ENCODE measurements around the gene HLA-DOB. TPM values are rescaled to one million over a fixed set of nuclear protein-coding genes. Genes with fewer than 3 reads are reported as not detected.

The HLA-DOB gene
- total RNA-seq: 0.10 and 0.20 TPM in 2 replicates

DNA sequence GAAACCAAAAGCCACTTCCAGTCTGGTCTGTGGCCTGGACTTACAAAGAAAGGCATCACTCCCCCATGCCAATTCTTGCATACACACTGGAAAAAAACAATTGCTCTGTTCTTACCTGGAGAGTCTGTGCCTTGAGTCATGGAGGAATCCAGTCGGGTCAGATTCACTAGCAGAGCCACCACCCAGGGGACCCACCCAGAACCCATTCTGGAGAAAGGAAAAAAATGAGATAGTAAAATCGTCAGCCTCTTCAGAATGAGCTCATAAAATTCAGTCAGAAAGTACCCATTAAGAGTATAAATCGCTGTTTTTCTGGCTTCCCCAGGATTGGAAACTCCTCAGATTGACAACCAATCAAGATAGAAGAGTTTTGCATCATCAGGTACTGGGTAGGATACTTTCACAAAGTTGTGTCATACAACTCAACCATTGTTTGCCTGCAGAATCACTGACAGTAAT is at the start of gene HLA-DOB:
Gene HLA-DOB (minus strand): TSS at position 257 of the 459 bp plus-strand sequence. CDS start 51 bp downstream, at position 206.

DNA sequence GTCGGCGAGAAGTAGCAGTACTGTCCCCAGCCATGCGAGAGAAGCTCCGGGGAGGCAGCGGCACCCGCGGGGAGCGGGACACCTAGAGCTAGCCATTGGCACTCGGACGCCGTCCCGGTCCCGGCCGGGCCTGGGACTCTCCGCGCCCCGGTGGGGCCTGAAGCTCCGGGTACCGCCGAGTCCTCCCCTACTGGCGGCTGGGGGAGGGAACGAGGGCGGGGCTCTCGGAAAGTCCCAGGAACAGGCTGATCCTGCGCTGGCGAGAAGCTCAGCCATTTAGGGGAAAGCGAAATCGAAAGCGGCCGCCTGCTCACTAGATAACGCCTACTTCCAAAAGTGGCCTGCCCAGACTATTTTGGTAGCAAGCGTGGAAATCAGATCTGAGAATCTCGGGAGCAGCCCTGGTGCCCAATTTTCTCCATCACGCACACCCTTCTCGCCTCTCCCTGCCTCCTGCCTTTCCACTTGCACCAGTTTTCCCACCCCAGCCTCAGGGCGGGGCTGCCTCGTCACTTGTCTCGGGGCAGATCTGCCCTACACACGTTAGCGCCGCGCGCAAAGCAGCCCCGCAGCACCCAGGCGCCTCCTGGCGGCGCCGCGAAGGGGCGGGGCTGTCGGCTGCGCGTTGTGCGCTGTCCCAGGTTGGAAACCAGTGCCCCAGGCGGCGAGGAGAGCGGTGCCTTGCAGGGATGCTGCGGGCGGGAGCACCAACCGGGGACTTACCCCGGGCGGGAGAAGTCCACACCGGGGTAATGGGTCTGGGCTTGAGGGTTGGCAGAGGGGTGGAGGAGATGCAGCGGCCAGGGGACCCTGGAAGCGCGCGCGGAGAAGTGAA is 37.0 kb upstream of the HLA-DOB start, which contains the start of the genes PSMB9 and TAP1:
Gene PSMB9 (plus strand): TSS at position 652 of the 835 bp plus-strand sequence. CDS start 38 bp downstream, at position 690.
Gene TAP1 (minus strand): TSS at position 164 of the 835 bp plus-strand sequence. CDS start 68 bp downstream, at position 96.

DNA sequence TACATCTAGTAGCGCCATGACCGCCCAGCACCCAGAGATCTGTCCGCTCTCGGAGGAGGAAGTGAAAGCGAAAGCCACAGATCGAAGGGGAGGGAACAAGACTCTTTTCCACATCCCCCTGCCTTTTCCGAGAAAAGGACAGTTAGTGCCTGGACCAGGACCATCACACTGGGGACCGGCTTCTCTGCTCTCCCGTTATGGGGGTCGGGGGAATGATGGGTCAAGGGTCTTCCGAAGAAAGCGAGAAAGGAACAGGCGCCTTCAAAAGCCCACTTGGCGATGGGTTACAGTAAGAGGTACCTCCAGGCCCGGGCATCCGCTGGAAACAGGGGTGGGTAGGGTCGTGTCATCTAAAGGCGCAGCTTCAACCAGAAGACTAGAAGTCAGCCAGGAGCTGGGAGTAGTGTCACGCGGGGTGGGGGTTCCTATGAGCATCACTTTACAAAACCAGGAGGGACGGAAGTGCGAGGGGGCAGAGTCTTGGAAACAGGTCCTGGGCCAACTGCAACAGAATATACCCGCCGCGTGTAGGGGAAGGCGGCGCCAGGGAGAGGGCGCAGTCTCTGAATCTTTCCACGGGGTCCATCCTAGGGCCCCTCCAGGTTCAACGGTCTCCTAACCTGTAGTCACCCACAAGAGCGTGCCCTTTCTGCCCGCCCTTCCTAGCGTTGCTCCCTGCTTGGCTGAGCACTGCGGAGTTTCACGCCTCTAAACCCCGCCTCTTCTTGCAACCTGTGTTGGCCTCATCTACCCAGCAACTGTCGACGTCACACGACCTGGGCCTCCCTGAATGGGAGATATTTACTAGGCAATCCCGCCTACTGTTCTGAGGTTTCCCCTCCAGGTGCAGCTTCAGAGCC is 27.4 kb upstream of the HLA-DOB start, which contains the start of gene PSMB8:
Gene PSMB8 (minus strand): TSS at position 69 of the 860 bp plus-strand sequence. CDS start 51 bp downstream, at position 18.

DNA sequence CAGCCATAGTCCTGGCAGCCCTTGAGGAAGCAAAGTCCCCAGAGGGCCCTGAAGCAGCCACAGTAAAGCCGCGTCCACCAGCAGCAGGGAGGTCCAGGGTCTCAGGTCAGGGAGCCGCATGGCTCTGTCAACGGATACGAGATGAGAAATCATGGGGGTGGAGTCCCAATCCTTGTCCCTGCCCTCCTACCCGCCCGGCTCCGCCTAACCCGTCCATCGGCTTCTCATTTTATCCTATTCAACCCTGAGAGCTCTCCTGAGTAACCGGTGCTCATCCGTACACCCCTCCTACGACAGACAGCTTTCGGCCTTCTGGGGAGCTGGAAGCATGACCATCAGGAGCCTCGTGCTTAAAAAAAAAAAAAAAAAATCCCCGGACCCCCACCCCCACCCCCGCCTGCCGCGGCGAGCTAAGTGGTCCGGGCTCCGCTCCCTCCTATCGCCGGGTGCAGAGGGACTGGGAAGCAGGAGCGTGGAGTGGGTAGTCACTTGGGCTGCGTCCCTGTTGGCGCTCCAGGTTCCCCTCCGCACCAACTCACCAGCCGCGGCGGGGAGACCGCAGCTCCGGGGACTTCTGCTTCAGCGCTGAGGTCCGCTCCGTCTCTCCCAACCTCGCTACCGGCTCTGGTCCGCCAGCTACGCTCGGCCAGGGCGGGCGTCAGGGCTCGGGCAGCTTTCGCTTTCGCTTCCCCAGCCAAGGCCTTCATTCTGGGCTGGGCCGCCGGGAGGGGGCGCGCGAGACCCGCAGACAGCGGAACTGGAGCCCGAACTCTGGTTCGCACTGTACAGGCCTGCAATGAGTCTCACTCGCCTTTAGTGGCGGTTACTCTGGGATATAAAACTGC is 21.5 kb upstream of the HLA-DOB start, which contains the start of gene TAP2:
Gene TAP2 (minus strand): TSS at position 626 of the 845 bp plus-strand sequence. CDS start 506 bp downstream, at position 120.

GRCh38 chr6:32763421-32763820 is 53.4 kb downstream of the HLA-DOB start, which contains the start of gene HLA-DQB2:
HLA-DQB2 (minus strand) TSS chr6:32763532; CDS start chr6:32763470, 62 bp downstream.

Other genes with a start within 250 kb of the HLA-DOB start
- gene HLA-DRB1, start 227.2 kb downstream of the HLA-DOB start, total RNA-seq: 1.3 TPM in 1 of 2 replicates, not detected in the other
- 0.20 TPM in 1 of 2 replicates, not detected in the other for gene HLA-DQA1, start 179.6 kb downstream of the HLA-DOB start, total RNA-seq
- gene HLA-DQB1, start 150.3 kb downstream of the HLA-DOB start, total RNA-seq: not detected in 2 replicates
- not detected in 2 replicates for gene HLA-DQA2, start 75.6 kb downstream of the HLA-DOB start, total RNA-seq
- gene HLA-DQB2, start 53.5 kb downstream of the HLA-DOB start, total RNA-seq: not detected in 2 replicates
- gene TAP2, start 21.7 kb upstream of the HLA-DOB start, total RNA-seq: 19.5 and 33.5 TPM in 2 replicates
- gene PSMB8, start 27.0 kb upstream of the HLA-DOB start, total RNA-seq: 33.5 and 35.4 TPM in 2 replicates
- 41.1 and 52.4 TPM in 2 replicates for gene TAP1, start 36.7 kb upstream of the HLA-DOB start, total RNA-seq
- 13.4 and 23.3 TPM in 2 replicates for gene PSMB9, start 37.2 kb upstream of the HLA-DOB start, total RNA-seq
- 0.07 and 0.59 TPM in 2 replicates for gene HLA-DMB, start 124.0 kb upstream of the HLA-DOB start, total RNA-seq
- 3.3 and 8.5 TPM in 2 replicates for gene HLA-DMA, start 136.1 kb upstream of the HLA-DOB start, total RNA-seq
- 84.5 and 93.0 TPM in 2 replicates for gene BRD2, start 151.6 kb upstream of the HLA-DOB start, total RNA-seq
- gene HLA-DOA, start 192.6 kb upstream of the HLA-DOB start, total RNA-seq: 2.1 TPM in 1 of 2 replicates, not detected in the other